NCI-H345 treated with DMSO at 0.1 percent for 48 hours (cell line): ENCODE data around the gene ABCD3.
"Not testable (repeated sequence)": the region's sequence is repeated elsewhere in the genome, so short reads cannot be mapped to it uniquely, and the experiment has no call there.

ENCODE experiments used
- DNase-seq: peaks from one replicate; lab custom pipeline; 2025; ENCODE audit not compliant: unreplicated experiment; lab: John Stamatoyannopoulos, UW

The ABCD3 gene

DNA sequence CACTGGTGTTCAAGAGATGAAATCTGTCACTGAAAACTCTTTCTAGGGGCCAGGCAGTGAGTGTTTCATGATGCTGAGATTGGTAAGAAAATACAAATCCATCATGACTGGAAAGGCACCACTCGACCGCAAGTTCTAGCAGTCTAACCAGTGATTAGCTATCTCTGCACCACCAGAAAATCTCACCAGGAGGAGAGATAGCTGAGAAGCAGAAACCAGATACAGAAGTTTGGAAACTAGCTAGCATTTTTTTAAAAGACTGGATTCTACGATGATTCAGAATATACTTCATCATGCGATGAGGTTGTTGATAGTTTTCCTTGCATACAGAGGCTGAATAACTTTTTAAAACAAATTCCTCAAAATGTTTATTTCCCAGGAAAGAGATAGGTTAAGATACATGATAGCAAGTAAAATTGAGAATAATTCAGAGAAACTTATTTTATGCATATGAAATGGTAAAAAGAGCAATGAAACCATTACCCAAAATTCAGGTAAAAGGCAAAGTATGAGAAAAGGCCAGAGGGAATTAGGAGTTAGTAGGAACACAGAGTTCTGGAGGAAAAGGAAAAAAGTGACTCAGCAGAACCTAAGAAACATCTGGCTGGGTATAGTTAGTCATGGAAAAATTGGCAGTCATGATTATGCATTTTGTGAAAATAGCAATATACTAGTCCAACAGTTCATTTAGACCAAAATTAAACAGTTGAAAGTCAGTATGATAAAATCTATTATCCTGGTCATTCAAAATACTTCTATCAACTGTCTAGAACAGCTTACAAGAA is 126.7 kb downstream of the ABCD3 start:
- DNase-seq: no peak

DNA sequence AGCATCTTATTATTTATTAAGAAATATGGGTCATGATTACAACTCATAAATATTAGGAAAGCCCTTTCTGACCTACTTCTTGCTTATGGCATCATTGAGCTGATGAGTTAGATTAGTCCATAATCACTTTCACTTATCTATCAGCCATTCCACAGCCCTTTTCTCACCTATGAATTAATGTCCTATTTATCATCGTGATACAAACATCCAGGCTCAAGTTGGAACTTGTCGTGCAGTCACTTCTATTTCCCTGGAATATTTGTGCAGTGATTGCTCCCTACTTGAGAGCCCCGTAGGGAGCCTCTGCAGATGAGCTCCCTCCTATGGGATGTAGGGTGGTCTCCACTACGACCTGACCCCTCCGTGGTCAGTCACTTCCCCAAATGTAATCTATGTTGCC is 131.5 kb downstream of the ABCD3 start:
- no peak for DNase-seq

GRCh38 chr1:94550396-94550795 is 132.2 kb downstream of the ABCD3 start:
- DNase-seq: no peak

DNA sequence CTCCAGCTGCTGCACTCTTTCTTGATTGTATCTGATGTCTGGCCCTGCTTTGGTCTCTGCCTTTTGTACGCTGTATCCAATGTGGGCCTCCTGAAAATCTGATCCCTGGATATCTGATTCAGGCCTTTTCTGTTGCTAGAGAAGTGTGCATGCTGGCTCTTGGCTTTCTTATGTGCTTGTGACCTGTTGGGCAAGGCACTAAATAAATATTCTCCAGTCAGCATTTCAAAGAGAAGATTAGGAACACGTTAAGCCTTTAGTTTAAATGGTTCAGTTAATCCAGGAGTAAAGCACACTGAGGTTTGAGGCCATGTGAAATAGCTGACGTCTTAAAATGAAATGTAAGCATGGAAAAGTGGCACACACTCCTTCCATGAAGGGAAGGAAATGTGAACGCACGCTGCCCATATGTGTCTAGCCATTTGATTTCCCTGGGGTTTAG is 132.6 kb downstream of the ABCD3 start:
- DNase-seq: no peak

- DNase-seq: no peak
These were observed 133.3 kb downstream of the ABCD3 start for GRCh38 chr1:94551449-94551848.

- no peak for DNase-seq
These were observed 133.9 kb downstream of the ABCD3 start for GRCh38 chr1:94552071-94552586.

DNA sequence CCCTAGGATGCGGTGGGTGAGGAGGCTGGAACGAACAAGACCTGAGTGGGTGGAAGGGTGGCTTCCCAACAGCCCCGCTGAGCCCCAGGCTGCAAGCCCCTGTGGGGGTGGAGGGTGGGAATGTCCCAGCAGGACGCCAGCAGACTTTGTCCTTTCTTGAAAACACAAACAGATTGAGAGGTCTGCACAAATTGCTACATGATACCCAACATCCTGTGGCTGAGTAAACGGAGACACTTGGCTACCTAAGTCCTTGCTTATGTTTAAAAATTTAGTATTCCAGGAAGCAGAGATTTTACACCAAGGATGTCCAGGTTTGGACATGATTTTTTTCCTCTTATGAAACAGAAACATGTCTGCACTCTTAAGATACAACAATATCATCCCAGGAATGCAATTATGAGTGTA is 135.1 kb downstream of the ABCD3 start:
- DNase-seq: no peak

GRCh38 chr1:94553931-94554330 is 135.7 kb downstream of the ABCD3 start:
- DNase-seq: no peak

DNA sequence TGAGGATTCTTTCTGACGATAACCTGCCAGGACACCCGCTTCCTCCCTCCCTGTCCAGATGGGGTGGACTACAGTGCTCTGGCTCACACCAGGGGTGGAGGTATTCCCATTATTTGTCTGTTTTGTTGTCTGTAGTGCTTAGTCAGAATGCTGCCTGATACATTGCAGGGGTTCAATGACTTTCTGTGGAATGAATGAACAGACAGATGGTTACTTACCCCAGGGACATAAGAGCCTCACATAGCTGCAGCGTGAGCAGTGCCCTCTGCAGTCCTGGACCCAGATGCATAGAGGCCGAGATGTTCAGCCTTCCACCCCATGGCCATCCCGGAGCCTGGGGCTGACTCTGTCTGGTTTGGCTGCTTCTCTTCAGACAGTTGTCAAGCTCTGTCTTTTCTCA is 136.4 kb downstream of the ABCD3 start:
- no peak for DNase-seq

GRCh38 chr1:94555091-94555490 is 136.9 kb downstream of the ABCD3 start:
- DNase-seq: no peak

DNA sequence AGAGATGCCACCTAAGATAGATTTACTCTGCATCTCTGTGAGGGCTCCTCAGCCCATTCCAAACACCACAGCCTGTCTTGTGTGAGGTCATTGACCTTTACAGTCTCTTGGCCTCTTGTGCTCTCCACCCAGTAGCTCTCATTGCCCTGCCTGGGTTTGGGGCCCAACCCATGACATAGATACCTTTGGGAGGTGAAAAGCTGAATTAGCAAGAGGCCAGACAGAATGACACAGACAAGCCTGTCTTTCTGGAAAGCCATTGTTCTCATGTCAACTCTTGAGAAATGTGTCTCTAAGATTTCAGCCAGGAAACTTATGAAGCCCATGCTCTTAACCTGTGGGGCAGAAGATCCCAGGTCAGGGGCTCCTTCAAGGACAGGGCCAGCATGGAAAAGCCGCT is 141.7 kb downstream of the ABCD3 start:
- no peak for DNase-seq

- no peak for DNase-seq
These were observed 142.1 kb downstream of the ABCD3 start for GRCh38 chr1:94560333-94560732.

GRCh38 chr1:94562519-94563260 is 144.5 kb downstream of the ABCD3 start:
- DNase-seq: no peak

GRCh38 chr1:94565901-94566300 is 147.7 kb downstream of the ABCD3 start:
- DNase-seq: no peak

DNA sequence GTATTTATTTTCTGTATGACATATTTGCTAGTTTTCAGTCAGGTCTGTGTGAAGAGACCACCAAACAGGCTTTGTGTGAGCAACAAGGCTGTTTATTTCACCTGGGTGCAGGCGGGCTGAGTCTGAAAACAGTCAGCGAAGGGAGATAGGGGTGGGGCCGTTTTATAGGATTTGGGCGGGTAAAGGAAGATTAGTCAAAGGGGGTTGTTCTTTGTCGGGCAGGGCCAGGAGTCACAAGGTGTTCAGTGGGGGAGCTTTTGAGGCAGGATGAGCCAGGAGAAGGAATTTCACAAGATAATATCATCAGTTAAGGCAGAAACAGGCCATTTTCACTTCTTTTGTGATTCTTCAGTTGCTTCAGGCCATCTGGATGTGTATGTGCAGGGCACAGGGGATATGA is 148.2 kb downstream of the ABCD3 start:
- DNase-seq: not testable (repeated sequence)

- DNase-seq: not testable (repeated sequence)
These were observed 149.9 kb downstream of the ABCD3 start for GRCh38 chr1:94567975-94568607.
